ENCODE data around the gene TBCE.

TBCE gene

DNA sequence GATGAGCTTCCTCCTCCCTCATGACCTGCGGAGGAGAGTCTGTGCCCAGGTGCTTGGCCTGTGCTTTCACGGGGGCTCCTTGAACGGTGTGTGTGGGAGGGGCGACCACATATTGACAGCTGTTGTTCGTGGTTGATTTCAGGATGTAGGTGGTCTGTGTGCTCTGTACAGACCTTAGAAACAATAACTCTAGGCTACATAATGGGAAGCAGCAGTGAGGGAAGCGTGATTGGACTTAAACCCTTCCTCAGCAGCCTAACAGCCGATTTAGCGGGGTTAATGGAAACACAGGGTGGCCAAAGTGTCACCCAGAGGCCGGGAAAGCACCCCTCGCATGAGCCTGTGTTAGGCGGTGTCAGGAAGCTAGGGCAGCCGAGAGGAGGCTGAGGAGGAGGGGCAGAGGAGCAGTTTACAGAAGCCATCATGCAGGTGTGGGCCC lies 56.0 kb downstream of the TBCE start:
- Histone ChIP-seq H3K27me3 (no peaks in the 10 kb centered on the region), H3K9me3 (no peaks in the 10 kb centered on the region), H3K4me3 (ENCODE audit: low read depth, low read length) (no peak overlapping the region), H3K36me3 (peaks cover 5% of the 10 kb centered on the region), H3K4me1 (peaks cover 15% of the 10 kb centered on the region)
- DNase-seq: no peak
- TF ChIP-seq, protein P1, sequence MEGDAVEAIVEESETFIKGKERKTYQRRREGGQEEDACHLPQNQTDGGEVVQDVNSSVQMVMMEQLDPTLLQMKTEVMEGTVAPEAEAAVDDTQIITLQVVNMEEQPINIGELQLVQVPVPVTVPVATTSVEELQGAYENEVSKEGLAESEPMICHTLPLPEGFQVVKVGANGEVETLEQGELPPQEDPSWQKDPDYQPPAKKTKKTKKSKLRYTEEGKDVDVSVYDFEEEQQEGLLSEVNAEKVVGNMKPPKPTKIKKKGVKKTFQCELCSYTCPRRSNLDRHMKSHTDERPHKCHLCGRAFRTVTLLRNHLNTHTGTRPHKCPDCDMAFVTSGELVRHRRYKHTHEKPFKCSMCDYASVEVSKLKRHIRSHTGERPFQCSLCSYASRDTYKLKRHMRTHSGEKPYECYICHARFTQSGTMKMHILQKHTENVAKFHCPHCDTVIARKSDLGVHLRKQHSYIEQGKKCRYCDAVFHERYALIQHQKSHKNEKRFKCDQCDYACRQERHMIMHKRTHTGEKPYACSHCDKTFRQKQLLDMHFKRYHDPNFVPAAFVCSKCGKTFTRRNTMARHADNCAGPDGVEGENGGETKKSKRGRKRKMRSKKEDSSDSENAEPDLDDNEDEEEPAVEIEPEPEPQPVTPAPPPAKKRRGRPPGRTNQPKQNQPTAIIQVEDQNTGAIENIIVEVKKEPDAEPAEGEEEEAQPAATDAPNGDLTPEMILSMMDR (IDR thresholded peaks at IDR 0.05; ENCODE audit: low read depth, low read length): no peak

DNA sequence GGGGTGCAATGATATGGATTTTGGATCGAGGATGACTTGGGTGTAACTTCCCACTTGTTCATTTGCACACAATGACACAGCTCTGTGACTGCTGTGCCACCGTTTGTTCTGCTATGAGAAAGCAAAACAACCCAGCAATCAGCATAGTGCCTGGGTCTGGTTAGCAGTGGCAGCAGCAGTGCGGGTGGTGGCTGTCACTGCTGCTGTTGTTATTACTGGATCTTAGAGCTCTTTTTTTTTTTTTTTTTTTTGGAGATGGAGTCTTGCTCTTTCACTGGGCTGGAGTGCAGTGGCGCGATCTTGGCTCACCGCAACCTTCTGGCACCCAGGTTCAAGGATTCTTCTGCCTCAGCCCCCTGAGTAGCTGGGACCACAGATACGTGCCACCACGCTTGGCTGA lies 56.9 kb downstream of the TBCE start:
- TF ChIP-seq, protein P1 (IDR thresholded peaks at IDR 0.05; ENCODE audit: low read depth, low read length): no peak
- H3K4me1 ChIP-seq: peaks cover 15% of the 10 kb centered on the region
- H3K9me3 ChIP-seq: no peaks in the 10 kb centered on the region
- no peak for DNase-seq
- peaks cover 5% of the 10 kb centered on the region for H3K36me3 ChIP-seq
- H3K4me3 ChIP-seq (ENCODE audit: low read depth, low read length): no peak overlapping the region
- no peaks in the 10 kb centered on the region for H3K27me3 ChIP-seq

DNA sequence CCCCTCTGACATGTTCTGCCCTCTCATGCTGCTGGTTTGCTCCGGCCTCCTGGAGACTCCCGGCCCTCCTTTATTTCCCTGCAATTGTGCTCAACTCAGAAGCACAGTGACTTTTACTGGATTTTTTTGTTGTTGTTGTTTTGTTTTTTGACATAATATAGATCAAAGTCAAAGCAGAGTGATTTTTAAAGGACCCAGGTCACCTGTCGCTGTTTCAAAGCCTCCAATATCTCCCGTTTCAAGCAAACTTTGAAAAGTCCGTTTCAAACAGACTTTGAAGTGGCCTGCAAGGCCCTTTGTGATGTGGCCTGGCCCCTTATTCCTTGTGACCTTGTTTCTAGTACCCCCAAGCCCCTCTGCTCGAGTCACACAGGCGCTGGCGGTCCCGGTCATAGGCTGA lies 58.1 kb downstream of the TBCE start:
- DNase-seq: no peak
- Histone ChIP-seq H3K36me3 (peaks cover 5% of the 10 kb centered on the region), H3K27me3 (no peaks in the 10 kb centered on the region), H3K4me3 (ENCODE audit: low read depth, low read length) (no peak overlapping the region), H3K4me1 (peaks cover 15% of the 10 kb centered on the region), H3K9me3 (no peaks in the 10 kb centered on the region)
- TF ChIP-seq, protein P1 (IDR thresholded peaks at IDR 0.05; ENCODE audit: low read depth, low read length): no peak

DNA sequence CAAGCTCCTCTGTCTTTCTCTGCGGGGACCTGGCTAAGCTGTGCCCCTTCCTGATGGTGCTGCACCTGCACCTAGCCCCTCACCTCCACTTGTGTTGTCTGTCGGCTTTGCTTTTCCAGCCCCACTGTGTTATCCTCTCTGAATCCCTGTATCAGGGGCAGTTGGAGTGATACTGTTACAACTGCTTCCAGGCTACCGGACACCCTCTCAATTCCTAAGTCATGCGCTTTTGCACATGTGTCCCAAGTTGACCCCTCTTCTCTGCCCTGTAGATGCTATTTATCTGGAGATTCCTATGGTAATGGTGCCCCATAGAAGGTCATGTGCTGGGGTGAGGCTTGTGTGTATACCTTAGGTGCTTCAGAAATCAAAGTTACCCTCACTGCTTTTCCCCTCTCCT lies 58.9 kb downstream of the TBCE start:
- no peak for DNase-seq
- TF ChIP-seq, protein P1 (IDR thresholded peaks at IDR 0.05; ENCODE audit: low read depth, low read length): no peak
- H3K36me3 ChIP-seq: peaks cover 5% of the 10 kb centered on the region
- peaks cover 15% of the 10 kb centered on the region for H3K4me1 ChIP-seq
- no peaks in the 10 kb centered on the region for H3K9me3 ChIP-seq
- no peak overlapping the region for H3K4me3 ChIP-seq (ENCODE audit: low read depth, low read length)
- H3K27me3 ChIP-seq: no peaks in the 10 kb centered on the region

DNA sequence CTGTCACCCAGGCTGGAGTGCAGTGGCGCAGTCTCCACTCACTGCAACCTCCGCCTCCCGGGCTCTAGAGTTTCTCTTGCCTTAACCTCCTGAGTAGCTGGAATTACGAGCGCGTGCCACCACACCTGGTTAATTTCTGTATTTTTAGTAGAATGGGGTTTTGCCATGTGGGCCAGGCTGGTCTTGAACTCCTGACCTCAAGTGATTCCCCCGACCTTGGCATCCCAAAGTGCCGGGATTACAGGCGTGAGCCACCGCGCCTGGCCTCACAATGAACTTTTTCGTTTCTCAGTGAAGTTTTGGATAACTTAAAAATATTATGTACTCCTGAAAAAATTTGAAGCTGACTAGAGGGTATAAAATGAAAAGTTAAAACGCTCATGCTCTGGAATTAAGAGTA lies 59.5 kb downstream of the TBCE start:
- no peak overlapping the region for H3K4me3 ChIP-seq (ENCODE audit: low read depth, low read length)
- no peaks in the 10 kb centered on the region for H3K27me3 ChIP-seq
- TF ChIP-seq, protein P1 (IDR thresholded peaks at IDR 0.05; ENCODE audit: low read depth, low read length): no peak
- DNase-seq: no peak
- H3K4me1 ChIP-seq: peaks cover 12% of the 10 kb centered on the region
- peaks cover 5% of the 10 kb centered on the region for H3K36me3 ChIP-seq
- H3K9me3 ChIP-seq: no peaks in the 10 kb centered on the region

DNA sequence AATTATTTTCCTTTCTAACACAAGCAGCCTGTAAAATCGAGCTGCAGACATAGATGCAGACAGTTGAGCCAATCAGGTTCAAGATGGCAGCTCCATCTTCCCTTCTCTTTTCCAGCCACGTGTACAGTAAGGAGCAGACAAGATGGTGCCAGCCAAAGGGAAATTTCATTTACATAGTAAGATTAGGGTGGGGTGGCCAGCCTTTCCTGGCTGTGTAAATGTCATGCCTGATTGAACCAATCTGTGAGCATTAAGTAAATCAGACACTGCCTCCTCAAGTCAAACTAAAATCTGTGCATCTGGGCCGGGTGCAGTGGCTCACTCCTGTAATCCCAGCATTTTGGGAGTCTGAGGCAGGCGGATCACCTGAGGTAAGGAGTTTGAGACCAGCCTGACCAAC lies 60.2 kb downstream of the TBCE start:
- TF ChIP-seq, protein P1 (IDR thresholded peaks at IDR 0.05; ENCODE audit: low read depth, low read length): no peak
- H3K36me3 ChIP-seq: peaks cover 5% of the 10 kb centered on the region
- no peaks in the 10 kb centered on the region for H3K9me3 ChIP-seq
- H3K4me3 ChIP-seq (ENCODE audit: low read depth, low read length): no peak overlapping the region
- no peak for DNase-seq
- peaks cover 4% of the 10 kb centered on the region; the same call in 1 of the 2 replicates for H3K4me1 ChIP-seq
- H3K27me3 ChIP-seq: no peaks in the 10 kb centered on the region

Data from BE2C (cell line).